ENCODE data around the gene KRT25. TPM values are rescaled to one million over a fixed set of nuclear protein-coding genes. Genes with fewer than 3 reads are reported as not detected.

Gene KRT25, protein sequence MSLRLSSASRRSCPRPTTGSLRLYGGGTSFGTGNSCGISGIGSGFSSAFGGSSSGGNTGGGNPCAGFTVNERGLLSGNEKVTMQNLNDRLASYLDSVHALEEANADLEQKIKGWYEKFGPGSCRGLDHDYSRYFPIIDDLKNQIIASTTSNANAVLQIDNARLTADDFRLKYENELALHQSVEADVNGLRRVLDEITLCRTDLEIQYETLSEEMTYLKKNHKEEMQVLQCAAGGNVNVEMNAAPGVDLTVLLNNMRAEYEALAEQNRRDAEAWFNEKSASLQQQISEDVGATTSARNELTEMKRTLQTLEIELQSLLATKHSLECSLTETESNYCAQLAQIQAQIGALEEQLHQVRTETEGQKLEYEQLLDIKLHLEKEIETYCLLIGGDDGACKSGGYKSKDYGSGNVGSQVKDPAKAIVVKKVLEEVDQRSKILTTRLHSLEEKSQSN
- not detected in 2 replicates for total RNA-seq

DNA sequence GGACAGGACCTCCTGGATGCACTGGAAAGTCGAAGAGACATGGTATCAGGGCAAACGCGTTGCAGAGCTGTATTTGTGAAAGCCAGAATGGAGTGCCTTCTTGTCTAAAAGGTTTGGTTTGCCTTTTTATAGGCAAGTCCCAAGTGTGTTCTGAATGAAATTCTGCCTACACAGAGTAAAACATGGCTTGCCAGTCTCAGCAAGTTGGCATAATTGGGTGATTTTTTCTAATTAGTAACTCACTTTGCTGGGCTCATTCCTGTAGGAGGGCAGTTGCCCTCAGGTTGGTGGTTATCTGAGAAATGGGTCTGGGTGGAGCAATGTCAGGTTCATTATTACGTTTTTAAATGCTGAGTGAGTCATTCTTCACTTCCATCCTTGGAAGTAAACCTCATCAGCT, at the start of gene KRT25:
KRT25 (minus strand) TSS at position 101 of the 400 bp plus-strand sequence; CDS start at position 41, 60 bp downstream.

DNA sequence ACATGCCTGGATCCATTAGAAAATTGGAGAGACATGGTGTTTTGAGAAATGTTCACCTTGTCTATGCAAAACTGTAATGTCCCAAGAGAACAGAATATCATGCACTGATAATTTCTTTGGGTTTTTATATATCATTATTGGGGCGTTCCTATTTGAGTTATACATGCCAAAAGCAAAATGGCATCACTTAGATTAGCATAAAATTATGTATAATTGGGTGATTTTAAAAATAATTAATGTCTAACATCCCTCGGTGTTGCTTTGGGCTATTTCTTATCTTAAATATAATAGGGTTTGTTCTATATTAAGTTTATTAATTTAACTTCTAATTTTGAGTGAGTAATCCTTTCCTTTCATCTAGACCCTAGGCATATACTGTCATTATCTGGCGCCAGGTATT, 44.7 kb upstream of the KRT25 start, which contains the start of gene KRT28:
KRT28 (minus strand) TSS at position 101 of the 400 bp plus-strand sequence; CDS start at position 35, 66 bp downstream.

DNA sequence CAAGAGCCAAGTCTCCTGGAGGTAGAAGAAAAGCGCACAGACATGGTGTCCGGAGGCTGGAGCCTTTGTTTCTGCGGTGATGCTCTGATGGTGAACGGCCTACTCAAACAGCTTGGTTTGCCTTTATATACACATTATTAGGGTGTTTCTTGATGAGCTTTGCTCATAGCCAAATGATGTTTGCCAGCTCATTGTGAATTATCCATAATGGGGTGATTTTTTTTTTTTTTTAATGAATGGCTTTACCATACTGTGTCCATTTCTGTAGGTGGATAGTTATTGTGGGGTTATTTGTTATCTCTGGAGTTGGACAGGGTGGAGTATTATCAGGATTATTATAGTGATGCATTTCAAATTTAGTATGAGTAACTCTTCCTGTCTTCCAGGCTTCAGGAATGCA, 27.3 kb upstream of the KRT25 start, which contains the start of gene KRT27:
KRT27 (minus strand) TSS at position 101 of the 400 bp plus-strand sequence; CDS start at position 44, 57 bp downstream.

DNA sequence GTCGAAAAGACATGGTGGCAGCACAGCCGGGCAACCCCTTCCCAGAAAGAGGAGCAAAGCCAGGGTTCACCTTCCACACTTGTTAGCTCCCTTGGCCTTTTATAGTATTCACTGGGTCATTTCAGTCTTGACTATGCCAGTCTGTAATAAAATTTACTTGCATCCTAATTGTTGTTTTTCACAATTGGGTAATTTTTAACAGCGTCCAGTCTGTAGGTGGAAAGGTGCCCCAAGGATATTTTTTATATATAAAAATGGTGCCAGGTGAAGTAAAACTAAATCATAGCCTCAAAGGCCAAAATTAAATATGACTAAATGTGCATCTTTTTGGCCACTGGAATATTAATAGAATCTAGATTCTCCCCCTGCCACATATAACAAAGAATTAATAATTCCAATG, 17.0 kb upstream of the KRT25 start, which contains the start of gene KRT26:
KRT26 (minus strand) TSS at position 101 of the 400 bp plus-strand sequence; CDS start at position 13, 88 bp downstream.

DNA sequence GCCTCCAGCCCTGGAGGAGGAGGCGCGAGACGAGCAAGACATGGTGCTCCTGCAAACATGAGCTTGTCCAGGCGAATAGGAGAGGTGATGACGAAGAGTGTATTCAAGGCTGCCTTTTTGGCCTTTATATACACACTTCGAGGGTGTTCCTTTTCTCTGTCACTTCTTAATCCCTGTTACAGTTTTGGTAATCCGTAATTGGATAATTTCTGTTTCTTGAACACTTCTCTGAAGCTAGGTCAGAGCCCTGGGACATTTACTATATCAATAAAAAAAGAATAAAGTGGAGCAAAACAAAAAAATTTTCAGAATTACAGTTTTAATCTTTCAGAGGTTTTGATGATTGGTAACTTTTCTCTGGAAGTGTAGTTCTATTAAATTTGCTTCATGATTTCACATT, 51.5 kb downstream of the KRT25 start, which contains the start of gene KRT24:
KRT24 (minus strand) TSS at position 101 of the 400 bp plus-strand sequence; CDS start at position 42, 59 bp downstream.

Other genes starting within 250 kb of the KRT25 start
- under 0.01 TPM in 1 of 2 replicates, not detected in the other for gene CCR7, start 189.9 kb downstream of the KRT25 start, total RNA-seq
- gene SMARCE1, start 107.5 kb downstream of the KRT25 start, total RNA-seq = 72.3 and 106 TPM in 2 replicates
- gene KRT222, start 90.2 kb downstream of the KRT25 start, total RNA-seq = 0.22 and 0.60 TPM in 2 replicates
- gene KRT24, start 51.6 kb downstream of the KRT25 start, total RNA-seq = not detected in 2 replicates
- not detected in 2 replicates for gene KRT26, start 16.9 kb upstream of the KRT25 start, total RNA-seq
- gene KRT27, start 27.2 kb upstream of the KRT25 start, total RNA-seq = not detected in 2 replicates
- not detected in 2 replicates for gene KRT28, start 44.6 kb upstream of the KRT25 start, total RNA-seq
- 2.4 and 2.7 TPM in 2 replicates for gene KRT10, start 67.3 kb upstream of the KRT25 start, total RNA-seq
- gene KRT12, start 111.9 kb upstream of the KRT25 start, total RNA-seq = not detected in 2 replicates
- not detected in 2 replicates for gene KRT20, start 129.9 kb upstream of the KRT25 start, total RNA-seq
- 0.34 and 1.7 TPM in 2 replicates for gene KRT23, start 182.3 kb upstream of the KRT25 start, total RNA-seq
- gene KRT39, start 211.6 kb upstream of the KRT25 start, total RNA-seq = not detected in 2 replicates
- gene KRT40, start 229.0 kb upstream of the KRT25 start, total RNA-seq = not detected in 2 replicates
- gene KRTAP3-3, start 238.8 kb upstream of the KRT25 start, total RNA-seq = not detected in 2 replicates
- not detected in 2 replicates for gene KRTAP3-2, start 244.6 kb upstream of the KRT25 start, total RNA-seq

Data from dermis lymphatic vessel endothelial cell (primary cell).